ENCODE results near the gene PLXNC1.

- TF ChIP-seq CTCF (conservative IDR thresholded peaks at IDR 0.05; ENCODE audit: low read length) (no peak), EZH2phosphoT487 (IDR thresholded peaks at IDR 0.05; ENCODE audit: borderline replicate concordance) (no peak)
These were observed 37.1 kb upstream of the PLXNC1 start for GRCh38 chr12:94111302-94111701.

Measured in Loucy (cell line).